ENCODE measurements around the gene HSD17B12. TPM values are rescaled to one million over a fixed set of nuclear protein-coding genes. Genes with fewer than 3 reads are reported as not detected.
A peak's percentile ranks its signal among the peaks of the same experiment; 100 is the strongest.

HSD17B12 gene
- total RNA-seq, 1 donor from 2014 or later = 102 TPM

DNA sequence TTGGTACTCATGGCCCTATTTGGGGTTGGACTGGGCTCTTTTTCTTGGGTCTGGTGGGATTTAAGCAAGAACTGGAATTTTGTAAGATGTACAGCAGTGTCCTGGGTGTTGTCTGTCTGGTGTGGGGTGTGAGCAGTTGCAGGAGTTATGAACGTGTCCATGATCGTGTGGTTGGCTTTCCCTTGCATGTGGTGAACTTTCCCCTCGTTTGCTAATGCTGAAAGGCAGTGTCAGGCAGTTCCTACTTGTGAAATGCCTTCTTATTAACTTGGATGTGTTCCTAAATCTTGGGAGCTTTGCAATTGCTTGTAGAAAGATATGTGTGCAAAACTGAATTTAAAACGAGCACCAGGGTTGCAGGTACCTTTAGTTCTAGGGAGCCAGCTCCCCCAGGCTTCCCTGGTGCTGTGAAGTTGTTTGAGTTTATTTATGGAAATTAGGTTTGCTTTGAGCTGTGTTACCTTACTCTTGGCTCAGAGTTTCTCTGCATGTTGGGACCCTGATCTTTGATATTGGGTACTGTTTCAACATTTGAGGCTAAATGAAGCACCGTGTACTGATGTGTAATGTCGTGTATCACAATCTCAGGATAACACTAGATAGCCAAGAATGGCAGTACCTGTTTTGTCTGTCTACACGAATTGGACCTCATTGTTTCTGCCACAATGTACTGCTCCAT, 35.8 kb upstream of the HSD17B12 start:
- Histone ChIP-seq H3K4me2 (peak overlapping the region; percentile 98), H3K9ac (peak overlapping the region; percentile 76), H3K79me2 (ENCODE audit: low read depth) (peaks cover 32% of the 10 kb centered on the region), H3K36me3 (no peaks in the 10 kb centered on the region), H4K20me1 (ENCODE audit: low read depth) (no peaks in the 10 kb centered on the region), H2AFZ (replicated peaks) (peak overlapping the region; percentile 95), H3K9me3 (ENCODE audit: low read depth) (no peaks in the 10 kb centered on the region), H3K27ac (no peak overlapping the region), H3F3A (ENCODE audit: low read depth) (no peaks in the 10 kb centered on the region), H3K4me3 (peak overlapping the region; percentile 81), H3K27me3 (no peaks in the 10 kb centered on the region), H3K4me1 (peaks cover 8% of the 10 kb centered on the region)
- Mint-ChIP-seq H3K27me3 (ENCODE audit: insufficient read depth, low read depth) (no peaks in the 10 kb centered on the region), H3K4me1 (peaks cover 14% of the 10 kb centered on the region), H3K4me3 (peak overlapping the region; percentile 100), H3K36me3 (peaks cover 3% of the 10 kb centered on the region), H3K27ac (peak overlapping the region; percentile 74), H3K9me3 (no peaks in the 10 kb centered on the region)
- no peak for DNase-seq (ENCODE audit: low spot score)
- TF ChIP-seq EZH2 (IDR thresholded peaks at IDR 0.05) = no peak
- TF ChIP-seq, protein P1, sequence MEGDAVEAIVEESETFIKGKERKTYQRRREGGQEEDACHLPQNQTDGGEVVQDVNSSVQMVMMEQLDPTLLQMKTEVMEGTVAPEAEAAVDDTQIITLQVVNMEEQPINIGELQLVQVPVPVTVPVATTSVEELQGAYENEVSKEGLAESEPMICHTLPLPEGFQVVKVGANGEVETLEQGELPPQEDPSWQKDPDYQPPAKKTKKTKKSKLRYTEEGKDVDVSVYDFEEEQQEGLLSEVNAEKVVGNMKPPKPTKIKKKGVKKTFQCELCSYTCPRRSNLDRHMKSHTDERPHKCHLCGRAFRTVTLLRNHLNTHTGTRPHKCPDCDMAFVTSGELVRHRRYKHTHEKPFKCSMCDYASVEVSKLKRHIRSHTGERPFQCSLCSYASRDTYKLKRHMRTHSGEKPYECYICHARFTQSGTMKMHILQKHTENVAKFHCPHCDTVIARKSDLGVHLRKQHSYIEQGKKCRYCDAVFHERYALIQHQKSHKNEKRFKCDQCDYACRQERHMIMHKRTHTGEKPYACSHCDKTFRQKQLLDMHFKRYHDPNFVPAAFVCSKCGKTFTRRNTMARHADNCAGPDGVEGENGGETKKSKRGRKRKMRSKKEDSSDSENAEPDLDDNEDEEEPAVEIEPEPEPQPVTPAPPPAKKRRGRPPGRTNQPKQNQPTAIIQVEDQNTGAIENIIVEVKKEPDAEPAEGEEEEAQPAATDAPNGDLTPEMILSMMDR (IDR thresholded peaks at IDR 0.05) = no peak
- TF ChIP-seq EZH2phosphoT487 (IDR thresholded peaks at IDR 0.05) = no peak

DNA sequence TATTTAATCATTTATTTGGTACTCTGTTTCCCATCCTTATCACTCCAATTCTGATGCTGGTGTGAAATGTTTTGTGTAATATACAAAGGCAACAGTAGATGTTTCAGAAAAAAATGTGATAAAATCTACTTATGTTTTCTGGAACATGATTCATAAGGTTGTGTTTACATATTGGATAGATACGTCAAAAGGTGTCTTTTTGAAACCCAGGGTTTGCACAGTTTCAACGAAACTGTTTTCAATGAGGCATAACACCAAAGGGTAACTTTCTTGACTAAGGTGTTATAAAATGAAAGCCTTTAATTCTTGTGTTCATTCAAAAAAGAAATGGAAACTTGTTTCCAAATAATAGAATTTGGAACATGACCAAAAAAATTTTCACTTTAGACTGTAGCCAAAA, 33.8 kb upstream of the HSD17B12 start:
- TF ChIP-seq EZH2 (IDR thresholded peaks at IDR 0.05) = no peak
- TF ChIP-seq EZH2phosphoT487 (IDR thresholded peaks at IDR 0.05) = no peak
- TF ChIP-seq, protein P1 (IDR thresholded peaks at IDR 0.05) = no peak
- H2AFZ ChIP-seq (replicated peaks) = no peak overlapping the region
- H3K4me2 ChIP-seq = no peak overlapping the region
- no peak for DNase-seq (ENCODE audit: low spot score)
- no peaks in the 10 kb centered on the region for H3K27me3 ChIP-seq
- H4K20me1 ChIP-seq (ENCODE audit: low read depth) = no peaks in the 10 kb centered on the region
- H3K36me3 ChIP-seq = no peaks in the 10 kb centered on the region
- no peak overlapping the region for H3K4me3 Mint-ChIP-seq
- H3K27ac ChIP-seq = no peak overlapping the region
- H3K9ac ChIP-seq = no peak overlapping the region
- H3K27ac Mint-ChIP-seq = no peak overlapping the region
- H3F3A ChIP-seq (ENCODE audit: low read depth) = no peaks in the 10 kb centered on the region
- peaks cover 14% of the 10 kb centered on the region for H3K4me1 Mint-ChIP-seq
- peaks cover 3% of the 10 kb centered on the region for H3K9me3 Mint-ChIP-seq
- no peak overlapping the region for H3K4me3 ChIP-seq
- peaks cover 32% of the 10 kb centered on the region for H3K79me2 ChIP-seq (ENCODE audit: low read depth)
- peaks cover 8% of the 10 kb centered on the region for H3K4me1 ChIP-seq
- H3K27me3 Mint-ChIP-seq (ENCODE audit: insufficient read depth, low read depth) = peaks cover 3% of the 10 kb centered on the region
- peaks cover 8% of the 10 kb centered on the region for H3K36me3 Mint-ChIP-seq
- no peaks in the 10 kb centered on the region for H3K9me3 ChIP-seq (ENCODE audit: low read depth)

DNA sequence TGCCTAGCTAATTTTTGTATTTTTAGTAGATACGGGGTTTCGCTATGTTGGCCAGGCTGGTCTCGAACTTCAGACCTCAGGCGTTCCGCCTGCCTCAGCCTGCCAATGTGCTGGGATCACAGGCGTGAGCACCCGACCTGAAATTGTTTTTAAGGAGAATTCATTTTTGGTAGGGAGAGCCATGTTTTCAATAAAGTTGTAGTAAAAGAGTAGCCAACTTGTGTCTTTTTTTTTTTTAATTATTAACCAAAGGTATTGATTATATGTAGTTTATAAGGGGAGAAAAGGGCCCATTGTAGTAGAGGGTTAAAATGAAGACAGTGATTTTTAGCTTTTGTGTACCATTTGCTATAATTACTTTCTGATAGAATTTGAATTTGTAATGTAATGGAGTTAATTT, 31.6 kb upstream of the HSD17B12 start:
- peaks cover 8% of the 10 kb centered on the region for H3K36me3 Mint-ChIP-seq
- H3K9ac ChIP-seq = no peak overlapping the region
- DNase-seq (ENCODE audit: low spot score) = no peak

More for the DNA sequence above, 31.6 kb upstream of the HSD17B12 start:
- no peaks in the 10 kb centered on the region for H3K27me3 ChIP-seq
- H3K4me3 ChIP-seq = no peak overlapping the region
- no peak overlapping the region for H3K27ac Mint-ChIP-seq
- peaks cover 13% of the 10 kb centered on the region for H3K9me3 Mint-ChIP-seq
- peaks cover 10% of the 10 kb centered on the region for H3K4me1 Mint-ChIP-seq
- no peaks in the 10 kb centered on the region for H3K36me3 ChIP-seq
- H3K4me2 ChIP-seq = no peak overlapping the region
- H3K9me3 ChIP-seq (ENCODE audit: low read depth) = no peaks in the 10 kb centered on the region
- H4K20me1 ChIP-seq (ENCODE audit: low read depth) = no peaks in the 10 kb centered on the region
- peaks cover 8% of the 10 kb centered on the region for H3K4me1 ChIP-seq
- H3K27ac ChIP-seq = no peak overlapping the region
- no peak overlapping the region for H2AFZ ChIP-seq (replicated peaks)
- H3F3A ChIP-seq (ENCODE audit: low read depth) = no peaks in the 10 kb centered on the region
- H3K27me3 Mint-ChIP-seq (ENCODE audit: insufficient read depth, low read depth) = peaks cover 3% of the 10 kb centered on the region
- TF ChIP-seq, protein P1 (IDR thresholded peaks at IDR 0.05) = no peak
- TF ChIP-seq EZH2 (IDR thresholded peaks at IDR 0.05) = no peak
- no peak for TF ChIP-seq EZH2phosphoT487 (IDR thresholded peaks at IDR 0.05)
- H3K79me2 ChIP-seq (ENCODE audit: low read depth) = peaks cover 32% of the 10 kb centered on the region
- no peak overlapping the region for H3K4me3 Mint-ChIP-seq

Data from neural progenitor cell (in vitro differentiated cells).